Right ventricle myocardium superior (tissue), 1 donor: Measurements from ENCODE around the gene CD109. TPM values are rescaled to one million over a fixed set of nuclear protein-coding genes. Genes with fewer than 3 reads are reported as not detected.
A peak's percentile ranks its signal among the peaks of the same experiment; 100 is the strongest.
"Not testable (repeated sequence)": the region's sequence is repeated elsewhere in the genome, so short reads cannot be mapped to it uniquely, and the experiment has no call there.

Experiments
- ATAC-seq: fragments of 200-7000 bp; cut with Tn5 transposase; one replicate; pipeline ENCODE4 v1.9.1; 2020; ENCODE audit warnings: mild to moderate bottlenecking; ENCODE audit not compliant: poor library complexity
- DNase-seq: peaks from one replicate; pipeline ENCODE4 v3.0.0-alpha.2; 2020
- intact Hi-C: fragments of 100-400 bp; cut with DNase I; formaldehyde crosslinking; loops from one replicate; pipeline ENCODE4 v1.11.2; 2022
- total RNA-seq: library from RNA; stranded (reverse); fragmentation: NEBNext Ultra II Directional; extraction: Animal tissue kit (Norgen Biotek cat#: 25700); gene quantifications from one replicate; pipeline ENCODE4 v1.2.1, GENCODE V29; 2021
- donor health status: DM: no; HTN: yes; CAD: no; lungs with severe emphysema.

The CD109 gene
- total RNA-seq, 1 donor from 2014 or later = 6.7 TPM

DNA sequence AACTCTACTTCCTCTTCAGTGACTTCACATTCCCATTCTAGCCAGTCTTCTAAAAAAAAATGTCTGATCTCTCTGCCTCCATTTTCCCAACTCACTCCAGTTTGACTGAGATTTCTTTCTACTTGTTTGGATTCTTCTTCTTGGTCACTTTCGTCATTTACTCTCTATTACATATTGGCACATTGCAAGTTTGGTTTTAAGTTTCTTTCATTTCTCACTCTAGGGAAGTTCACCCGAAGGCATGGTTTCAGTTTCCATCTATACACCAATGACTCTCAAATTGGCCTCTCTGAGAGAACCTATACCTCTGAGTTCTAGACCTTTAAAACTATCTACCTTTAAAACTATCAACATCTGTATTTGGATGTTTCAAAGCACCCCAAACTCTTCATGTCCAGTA is 51.3 kb downstream of the CD109 start:
- DNase-seq (no peak), ATAC-seq (no peak)
- intact Hi-C loops = no loop called here

DNA sequence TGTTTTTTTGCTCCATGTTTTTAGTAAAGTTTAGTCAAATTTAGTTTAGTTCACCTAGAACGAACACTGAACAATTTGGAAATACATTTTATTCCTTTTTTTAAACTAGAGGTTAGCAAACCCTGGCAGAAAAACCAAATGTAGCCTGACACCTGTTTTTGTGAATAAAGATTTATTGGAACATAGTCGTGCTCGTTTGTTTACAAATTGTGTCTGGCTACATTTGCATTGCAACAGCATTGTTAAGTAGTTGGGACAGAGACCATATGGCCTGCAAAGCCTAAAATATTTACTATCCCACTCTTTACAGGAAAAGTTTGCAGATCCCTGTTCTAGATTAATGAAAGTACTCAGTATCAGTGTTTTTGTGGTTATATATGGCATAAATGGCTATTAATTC is 56.9 kb downstream of the CD109 start:
- DNase-seq (no peak), ATAC-seq (no peak)
- intact Hi-C loops = no loop called here

DNA sequence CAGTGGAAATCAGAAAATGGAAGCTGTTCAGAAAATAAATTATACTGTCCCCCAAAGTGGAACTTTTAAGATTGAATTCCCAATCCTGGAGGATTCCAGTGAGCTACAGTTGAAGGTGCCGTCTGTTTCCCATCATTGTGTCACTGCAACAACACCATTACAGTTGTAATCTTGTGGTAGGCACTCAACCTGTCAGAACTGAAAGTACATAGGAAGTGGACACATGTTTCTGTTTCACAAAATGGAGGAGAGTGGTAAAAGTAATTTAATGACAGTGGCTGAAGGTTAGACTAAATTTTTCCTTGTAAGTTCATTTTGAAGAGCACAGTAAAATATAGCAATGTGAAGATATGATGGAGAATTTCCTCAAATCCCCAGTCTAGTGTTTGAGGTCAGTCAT is 70.0 kb downstream of the CD109 start:
- intact Hi-C loops = no loop called here
- no peak for DNase-seq
- no peak for ATAC-seq

GRCh38 chr6:73768558-73768957 is 72.6 kb downstream of the CD109 start:
- ATAC-seq = no peak
- intact Hi-C loops = no loop called here
- DNase-seq = no peak

GRCh38 chr6:73769976-73770375 is 74.0 kb downstream of the CD109 start:
- intact Hi-C loops = no loop called here
- DNase-seq = no peak
- ATAC-seq = no peak

DNA sequence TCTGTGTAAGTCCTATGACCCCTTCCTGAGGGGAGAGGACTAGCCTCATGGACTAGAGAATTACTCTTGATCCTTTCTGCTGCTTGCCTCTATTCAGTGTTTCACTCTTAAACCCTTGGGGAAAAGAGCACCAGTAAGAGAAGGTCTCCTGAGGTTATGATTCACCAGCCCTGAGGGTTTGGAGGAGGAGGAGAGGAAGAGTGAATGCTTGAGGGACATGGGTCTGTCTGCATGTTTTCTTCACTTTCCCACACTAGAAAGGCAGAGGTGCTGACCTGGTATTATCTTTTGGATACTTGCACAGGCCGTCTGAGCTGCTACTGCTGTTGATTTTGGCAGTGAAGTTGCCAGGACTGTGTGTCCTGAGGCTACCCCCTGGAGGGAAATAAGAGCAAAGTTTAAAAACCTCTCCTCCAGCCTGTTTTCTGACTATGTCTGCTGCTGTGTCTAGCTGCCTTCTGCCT is 78.3 kb downstream of the CD109 start:
- intact Hi-C loops = no loop called here

GRCh38 chr6:73779943-73780342 is 83.9 kb downstream of the CD109 start:
- ATAC-seq = no peak
- intact Hi-C loops = no loop called here

More for the DNA sequence above, 78.3 kb downstream of the CD109 start:
- ATAC-seq = peak; percentile 98
- DNase-seq = peak; percentile 48

DNA sequence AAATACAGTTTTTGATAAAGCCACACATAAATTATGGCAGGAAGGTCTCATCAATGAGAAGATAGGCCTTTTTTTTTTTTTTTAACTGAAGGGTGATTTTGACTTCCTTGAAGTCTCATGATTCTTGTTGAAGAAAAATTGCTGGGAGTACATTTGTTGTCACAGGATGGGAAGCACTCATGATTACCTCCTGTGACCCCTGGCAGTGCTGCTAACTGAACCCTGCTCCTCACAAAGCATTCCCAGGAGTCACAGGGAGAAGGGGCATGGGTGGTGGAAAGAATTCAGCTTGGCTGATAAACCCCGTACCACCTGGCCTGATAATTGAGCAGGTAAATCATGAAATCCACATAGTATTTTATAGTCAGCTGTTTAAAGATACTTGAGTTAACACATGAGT is 86.9 kb downstream of the CD109 start:
- no peak for ATAC-seq
- intact Hi-C loops = no loop called here
- DNase-seq = no peak

More at GRCh38 chr6:73779943-73780342, 83.9 kb downstream of the CD109 start:
- no peak for DNase-seq

GRCh38 chr6:73784726-73785505 is 88.9 kb downstream of the CD109 start:
- ATAC-seq (no peak), DNase-seq (no peak)
- intact Hi-C loops = no loop called here

GRCh38 chr6:73790574-73790973 is 94.6 kb downstream of the CD109 start:
- intact Hi-C loops = no loop called here
- ATAC-seq = no peak

DNA sequence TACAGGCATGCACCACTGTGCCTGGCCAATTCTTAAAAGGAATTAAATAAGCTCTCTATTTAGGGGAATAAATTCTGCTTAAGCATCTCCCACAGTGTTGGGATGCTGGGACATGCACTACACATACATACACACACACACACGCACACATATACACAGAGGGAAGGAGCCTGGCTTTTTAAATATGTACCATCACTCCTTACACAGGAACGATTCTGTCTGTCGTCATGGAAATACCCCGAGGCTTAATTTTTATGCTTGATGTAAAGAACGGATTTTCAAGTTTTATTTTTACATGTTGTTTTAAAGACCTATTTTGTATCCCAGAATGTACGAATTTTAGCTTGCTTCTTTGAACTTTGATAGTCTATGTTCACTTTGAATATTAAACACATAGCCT is 95.3 kb downstream of the CD109 start:
- DNase-seq = no peak
- no peak for ATAC-seq
- intact Hi-C loops = no loop called here

More at GRCh38 chr6:73790574-73790973, 94.6 kb downstream of the CD109 start:
- DNase-seq = no peak

- no peak for ATAC-seq
- DNase-seq = no peak
- intact Hi-C loops = no loop called here
Measured at GRCh38 chr6:73792738-73793137, 96.7 kb downstream of the CD109 start.

DNA sequence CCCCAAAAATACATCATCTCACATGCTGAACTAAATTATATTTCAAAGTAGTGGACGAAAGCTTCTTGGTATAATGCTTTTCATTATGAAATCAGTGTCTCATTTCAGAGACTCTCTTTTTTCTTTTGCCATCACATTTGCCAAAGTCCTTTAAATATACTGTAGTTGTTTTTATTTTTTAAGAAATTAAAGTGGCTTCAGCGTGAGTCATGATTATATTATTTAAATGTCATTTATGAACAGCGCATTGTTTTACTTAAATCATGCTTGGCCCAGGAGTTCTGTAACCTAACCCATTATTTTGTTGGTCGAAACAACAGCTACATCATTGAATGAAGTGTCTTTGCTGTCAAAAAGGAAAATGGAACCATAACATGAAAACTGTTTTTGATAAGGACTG is 100.9 kb downstream of the CD109 start:
- intact Hi-C loops = no loop called here
- no peak for ATAC-seq

DNA sequence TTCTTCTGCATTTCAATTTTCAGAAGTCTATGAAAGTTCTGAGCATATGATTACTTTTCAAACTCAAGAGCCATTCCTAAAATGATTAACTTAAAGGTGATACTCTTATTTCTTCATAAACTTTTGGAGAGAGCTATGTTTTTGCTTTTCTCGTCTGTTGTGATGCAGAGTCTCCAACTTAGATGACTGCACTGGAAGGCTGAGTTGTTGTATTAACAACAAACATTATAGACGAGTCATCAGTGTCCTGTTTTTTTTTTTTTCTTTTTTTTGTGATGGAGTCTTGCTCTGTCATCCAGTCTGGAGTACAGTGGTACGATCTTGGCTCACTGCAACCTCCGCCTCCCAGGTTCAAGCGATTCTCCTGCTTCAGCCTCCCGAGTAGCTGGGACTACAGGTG is 101.9 kb downstream of the CD109 start:
- DNase-seq = no peak
- no peak for ATAC-seq
- intact Hi-C loops = no loop called here

More for the DNA sequence above, 100.9 kb downstream of the CD109 start:
- DNase-seq = no peak

GRCh38 chr6:73798592-73798991 is 102.6 kb downstream of the CD109 start:
- ATAC-seq (peak; percentile 85), DNase-seq (no peak)
- intact Hi-C loops = no loop called here

GRCh38 chr6:73800997-73801396 is 105.0 kb downstream of the CD109 start:
- intact Hi-C loops = no loop called here
- no peak for ATAC-seq
- no peak for DNase-seq

GRCh38 chr6:73801652-73802268 is 105.8 kb downstream of the CD109 start:
- no peak for DNase-seq
- ATAC-seq = no peak
- intact Hi-C loops = no loop called here

- DNase-seq (no peak), ATAC-seq (no peak)
- intact Hi-C loops = no loop called here
Measured at GRCh38 chr6:73802366-73802765, 106.4 kb downstream of the CD109 start.

GRCh38 chr6:73803562-73804241 is 107.7 kb downstream of the CD109 start:
- intact Hi-C loops = no loop called here
- ATAC-seq (no peak), DNase-seq (peak; percentile 43)

GRCh38 chr6:73805221-73805620 is 109.2 kb downstream of the CD109 start:
- intact Hi-C loops, DNase-seq, ATAC-seq: not testable (repeated sequence)
